OCI-LY3 (cell line): ENCODE data around the gene CNDP1.

Source experiments
- H2AFZ ChIP-seq: fragments of 200-600, 300-600 bp; shearing (Covaris generic); 2 replicates; pipeline ENCODE4 v1.6.0; 2014; ENCODE audit warnings: antibody characterized with exemption, low read depth, low read length
- H3K27ac ChIP-seq: fragments of 200-600, 300-600 bp; sonication (generic); 2 replicates; pipeline ENCODE4 v1.5.1; 2014; ENCODE audit warnings: mild to moderate bottlenecking, low read length, moderate library complexity, mixed read lengths
- H3K27me3 ChIP-seq: fragments of 200-600, 300-600 bp; sonication (generic); 2 replicates; pipeline ENCODE4 v1.6.1; 2014; ENCODE audit warnings: low read depth, low read length, mixed read lengths
- H3K36me3 ChIP-seq: fragments of 200-600, 300-600 bp; sonication (generic); replicated peaks from 2 replicates; pipeline ENCODE3; 2014; ENCODE audit warnings: low read depth, low read length, mixed read lengths
- H3K4me1 ChIP-seq: fragments of 300-600, 200-600 bp; sonication (generic); 2 replicates; pipeline ENCODE4 v1.6.1; 2014; ENCODE audit warnings: low read length, mixed read lengths
- H3K4me2 ChIP-seq: fragments of 200-600, 300-600 bp; sonication (generic); 2 replicates; pipeline ENCODE4 v1.6.1; 2014; ENCODE audit warnings: low read length, mixed read lengths
- H3K4me3 ChIP-seq: fragments of 300-600, 200-600 bp; sonication (generic); 2 replicates; pipeline ENCODE4 v1.5.1; 2014; ENCODE audit warnings: antibody characterized with exemption, mild to moderate bottlenecking, low read length, moderate library complexity
- H3K79me2 ChIP-seq: fragments of 300-600, 200-600 bp; shearing (Covaris generic); 2 replicates; pipeline ENCODE4 v1.6.1; 2014; ENCODE audit warnings: mild to moderate bottlenecking, low read length, mixed read lengths
- H3K9ac ChIP-seq: fragments of 300-600, 200-600 bp; shearing (Covaris generic); 2 replicates; pipeline ENCODE4 v1.6.0; 2014; ENCODE audit warnings: mild to moderate bottlenecking, low read length, moderate library complexity
- H3K9me3 ChIP-seq: fragments of 200-600, 300-600 bp; shearing (Covaris generic); 2 replicates; pipeline ENCODE4 v1.6.1; 2014; ENCODE audit warnings: low read length, mixed read lengths; ENCODE audit not compliant: insufficient read depth
- H4K20me1 ChIP-seq: fragments of 200-600, 300-600 bp; sonication (generic); 2 replicates; pipeline ENCODE4 v1.6.1; 2016; ENCODE audit warnings: low read length, mixed read lengths; ENCODE audit not compliant: insufficient read depth
- CTCF ChIP-seq: fragments of 200-600, 300-600 bp; sonication (generic); IDR thresholded peaks from 2 replicates; pipeline ENCODE4 v1.5.1; 2014; ENCODE audit warnings: antibody characterized with exemption, low read length, low read depth
- EZH2phosphoT487 ChIP-seq: fragments of 200-600 bp; shearing (Covaris generic); IDR thresholded peaks from 2 replicates; pipeline ENCODE4 v1.6.1; 2018; ENCODE audit warnings: antibody characterized with exemption, mixed run types, low read depth

Gene CNDP1

GRCh38 chr18:74528913-74529312 is 5.4 kb upstream of the CNDP1 start:
- Histone ChIP-seq H3K4me1 (no peaks in the 10 kb centered on the region), H3K9me3 (no peaks in the 10 kb centered on the region), H3K4me3 (no peak overlapping the region), H3K27me3 (0 out of 2 replicates have a peak, but pooled peaks cover 5% of the 10 kb centered on the region), H3K4me2 (no peak overlapping the region), H3K79me2 (no peaks in the 10 kb centered on the region), H3K36me3 (peaks cover 3% of the 10 kb centered on the region), H3K27ac (no peak overlapping the region), H2AFZ (no peak overlapping the region), H3K9ac (no peak overlapping the region), H4K20me1 (no peaks in the 10 kb centered on the region)
- no peak for TF ChIP-seq CTCF
- no peak for TF ChIP-seq EZH2phosphoT487

- no peak overlapping the region for H2AFZ ChIP-seq
- H3K4me1 ChIP-seq: no peaks in the 10 kb centered on the region
- 0 out of 2 replicates have a peak, but pooled peaks cover 5% of the 10 kb centered on the region for H3K27me3 ChIP-seq
- no peak overlapping the region for H3K4me2 ChIP-seq
- H3K79me2 ChIP-seq: no peaks in the 10 kb centered on the region
- H3K9ac ChIP-seq: no peak overlapping the region
- peaks cover 3% of the 10 kb centered on the region for H3K36me3 ChIP-seq
- TF ChIP-seq CTCF (no peak), EZH2phosphoT487 (no peak)
- no peak overlapping the region for H3K4me3 ChIP-seq
- no peaks in the 10 kb centered on the region for H4K20me1 ChIP-seq
- no peak overlapping the region for H3K27ac ChIP-seq
- no peaks in the 10 kb centered on the region for H3K9me3 ChIP-seq
These were observed 4.9 kb upstream of the CNDP1 start for GRCh38 chr18:74529378-74529777.

- no peaks in the 10 kb centered on the region for H3K4me1 ChIP-seq
- H3K27me3 ChIP-seq: peaks cover 10% of the 10 kb centered on the region; the same call in 1 of the 2 replicates
- H4K20me1 ChIP-seq: no peaks in the 10 kb centered on the region
- no peak overlapping the region for H3K27ac ChIP-seq
- no peaks in the 10 kb centered on the region for H3K79me2 ChIP-seq
- no peak overlapping the region for H3K4me2 ChIP-seq
- H3K9ac ChIP-seq: no peak overlapping the region
- TF ChIP-seq CTCF: no peak
- H2AFZ ChIP-seq: no peak overlapping the region
- no peak overlapping the region for H3K4me3 ChIP-seq
- H3K36me3 ChIP-seq: peaks cover 3% of the 10 kb centered on the region
- no peaks in the 10 kb centered on the region for H3K9me3 ChIP-seq
These were observed 4.3 kb upstream of the CNDP1 start for GRCh38 chr18:74529811-74530583.

GRCh38 chr18:74530584-74530862 is 3.8 kb upstream of the CNDP1 start:
- H2AFZ ChIP-seq: no peak overlapping the region
- H3K27me3 ChIP-seq: peaks cover 13% of the 10 kb centered on the region; the same call in 1 of the 2 replicates
- no peak overlapping the region for H3K9ac ChIP-seq
- no peak overlapping the region for H3K4me2 ChIP-seq
- H3K79me2 ChIP-seq: no peaks in the 10 kb centered on the region
- H3K9me3 ChIP-seq: no peaks in the 10 kb centered on the region
- H3K4me1 ChIP-seq: no peaks in the 10 kb centered on the region
- TF ChIP-seq CTCF (no peak), EZH2phosphoT487 (no peak)
- H3K27ac ChIP-seq: no peak overlapping the region
- H3K36me3 ChIP-seq: no peaks in the 10 kb centered on the region
- H4K20me1 ChIP-seq: no peaks in the 10 kb centered on the region
- H3K4me3 ChIP-seq: no peak overlapping the region
